T follicular helper cell (primary cell): ENCODE measurements around the gene BSDC1.

Experiments used
- DNase-seq: peaks from one replicate; pipeline ENCODE4 v3.0.0-alpha.2; 2020; ENCODE audit warnings: low read depth

Gene BSDC1

GRCh38 chr1:32336963-32337675 is 57.1 kb downstream of the BSDC1 start:
- DNase-seq: no peak

- DNase-seq: no peak
These were observed 57.7 kb downstream of the BSDC1 start for GRCh38 chr1:32336591-32336932.

GRCh38 chr1:32335790-32336590 is 58.3 kb downstream of the BSDC1 start, which contains the start of gene MARCKSL1:
MARCKSL1 (minus strand) TSS chr1:32336233; CDS start chr1:32336033, 200 bp downstream.
- peak; percentile 80 for DNase-seq

- DNase-seq: no peak
These were observed 58.8 kb downstream of the BSDC1 start for GRCh38 chr1:32335535-32335789.

- DNase-seq: peak; percentile 63
These were observed 59.2 kb downstream of the BSDC1 start for GRCh38 chr1:32334864-32335534.

- no peak for DNase-seq
These were observed 59.9 kb downstream of the BSDC1 start for GRCh38 chr1:32334274-32334861.

DNA sequence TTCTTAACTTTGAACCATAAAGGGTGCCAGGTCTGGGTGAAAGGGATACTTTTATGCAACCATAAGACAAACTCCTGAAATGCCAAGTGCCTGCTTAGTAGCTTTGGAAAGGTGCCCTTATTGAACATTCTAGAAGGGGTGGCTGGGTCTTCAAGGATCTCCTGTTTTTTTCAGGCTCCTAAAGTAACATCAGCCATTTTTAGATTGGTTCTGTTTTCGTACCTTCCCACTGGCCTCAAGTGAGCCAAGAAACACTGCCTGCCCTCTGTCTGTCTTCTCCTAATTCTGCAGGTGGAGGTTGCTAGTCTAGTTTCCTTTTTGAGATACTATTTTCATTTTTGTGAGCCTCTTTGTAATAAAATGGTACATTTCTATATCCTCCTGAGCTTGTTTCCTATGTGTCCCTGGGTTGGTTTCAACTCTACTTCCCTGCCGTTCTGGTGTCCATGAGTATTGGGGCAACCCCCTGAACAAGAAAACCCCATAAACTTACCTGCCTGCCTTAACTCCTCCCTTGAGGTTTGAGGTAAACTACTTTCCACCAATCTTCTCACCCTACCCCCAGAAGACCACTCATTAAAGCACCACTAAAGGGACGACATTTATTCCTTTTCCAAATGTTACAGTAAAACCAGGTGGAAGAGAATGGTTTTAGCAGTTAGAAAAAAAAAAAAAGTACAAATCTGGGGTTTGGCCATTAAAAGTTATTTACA is 60.8 kb downstream of the BSDC1 start:
- no peak for DNase-seq

DNA sequence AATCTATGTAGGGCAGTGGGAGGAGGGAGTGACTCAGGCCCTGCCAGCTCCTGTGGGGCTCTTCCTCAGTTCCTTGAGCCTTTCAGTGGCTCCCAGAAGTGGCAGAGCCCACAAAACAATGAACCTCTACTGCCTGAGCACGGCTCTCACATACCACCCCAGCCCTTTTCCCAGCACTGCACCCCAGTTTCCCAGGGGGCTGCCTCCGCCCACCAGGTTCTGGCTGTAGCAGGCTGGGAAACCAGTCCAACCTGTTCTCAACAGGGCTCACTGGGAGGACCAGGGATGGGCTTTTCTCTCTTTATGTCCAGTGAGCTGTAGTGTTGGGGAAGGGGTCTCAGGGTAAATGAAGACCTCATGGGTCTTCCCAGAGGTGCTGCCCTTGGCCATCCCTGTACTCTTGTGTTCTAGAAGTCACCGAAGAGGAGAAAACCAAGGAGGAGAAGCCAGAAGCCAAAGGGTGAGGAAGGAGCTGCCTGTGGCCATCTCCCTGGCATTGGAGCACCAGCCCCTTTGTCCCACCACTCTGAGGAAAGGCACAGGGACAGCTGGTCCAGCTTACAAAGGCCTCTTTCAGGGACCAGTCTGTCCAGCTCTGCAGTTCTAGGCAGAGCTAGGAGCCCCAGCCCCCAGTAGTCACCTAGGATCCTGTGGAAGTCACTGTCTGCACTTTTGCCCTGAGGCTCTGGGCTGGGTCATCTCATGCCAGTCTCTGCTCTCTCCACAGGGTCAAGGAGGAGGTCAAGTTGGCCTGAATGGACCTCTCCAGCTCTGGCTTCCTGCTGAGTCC is 61.8 kb downstream of the BSDC1 start:
- DNase-seq: no peak

DNA sequence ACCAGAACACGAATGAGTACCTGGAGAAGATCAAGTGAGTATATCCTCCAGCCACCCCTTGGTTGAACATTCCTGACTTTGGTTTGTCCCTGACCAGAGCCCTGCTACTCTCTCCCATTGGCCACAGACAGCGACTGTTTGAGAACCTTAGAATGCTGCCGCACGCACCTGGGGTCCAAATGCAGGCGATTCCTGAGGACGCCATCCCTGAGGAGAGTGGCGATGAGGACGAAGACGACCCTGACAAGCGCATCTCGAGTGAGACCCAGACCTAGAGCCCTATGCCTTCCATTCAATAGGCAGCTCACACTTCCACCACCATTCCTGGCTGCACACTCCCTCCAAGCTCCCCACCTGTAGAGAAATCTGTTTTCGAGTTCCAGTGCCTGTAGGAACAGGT is 62.7 kb downstream of the BSDC1 start:
- no peak for DNase-seq

GRCh38 chr1:32330558-32331151 is 63.6 kb downstream of the BSDC1 start:
- DNase-seq: no peak

GRCh38 chr1:32329931-32330466 is 64.2 kb downstream of the BSDC1 start:
- no peak for DNase-seq

GRCh38 chr1:32327204-32327603 is 67.0 kb downstream of the BSDC1 start:
- no peak for DNase-seq

- no peak for DNase-seq
These were observed 72.4 kb downstream of the BSDC1 start for GRCh38 chr1:32321712-32322291.

GRCh38 chr1:32318127-32318869 is 75.9 kb downstream of the BSDC1 start:
- no peak for DNase-seq

DNA sequence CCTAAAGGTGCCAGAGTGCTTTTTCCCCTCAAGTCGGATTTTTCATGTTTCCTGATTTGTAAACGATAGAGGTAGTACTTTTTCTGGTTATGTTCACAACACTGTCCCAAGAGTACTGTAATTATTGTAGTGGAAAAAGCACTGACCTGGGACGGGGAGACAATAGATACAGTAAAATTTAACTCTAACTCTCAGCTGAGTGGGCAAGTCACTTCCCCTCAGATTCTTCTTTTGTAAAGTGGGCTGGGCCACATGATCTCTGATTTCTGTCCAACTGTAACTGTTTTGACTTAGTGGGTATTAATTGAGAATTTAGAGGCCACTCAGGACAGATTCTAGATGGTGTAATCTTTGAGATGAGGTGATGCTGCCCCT is 77.4 kb downstream of the BSDC1 start:
- no peak for DNase-seq
